NOMO-1 treated with dmso at 0.1 percent for 144 hours (cell line): ENCODE measurements around the gene RNF157.
"Not testable (repeated sequence)": the region's sequence is repeated elsewhere in the genome, so short reads cannot be mapped to it uniquely, and the experiment has no call there.

ENCODE experiments used
- DNase-seq: peaks from one replicate; lab custom pipeline; 2025; ENCODE audit not compliant: unreplicated experiment; lab: John Stamatoyannopoulos, UW

Gene RNF157

GRCh38 chr17:76195281-76196096 lies 44.8 kb downstream of the RNF157 start:
- DNase-seq = no peak

DNA sequence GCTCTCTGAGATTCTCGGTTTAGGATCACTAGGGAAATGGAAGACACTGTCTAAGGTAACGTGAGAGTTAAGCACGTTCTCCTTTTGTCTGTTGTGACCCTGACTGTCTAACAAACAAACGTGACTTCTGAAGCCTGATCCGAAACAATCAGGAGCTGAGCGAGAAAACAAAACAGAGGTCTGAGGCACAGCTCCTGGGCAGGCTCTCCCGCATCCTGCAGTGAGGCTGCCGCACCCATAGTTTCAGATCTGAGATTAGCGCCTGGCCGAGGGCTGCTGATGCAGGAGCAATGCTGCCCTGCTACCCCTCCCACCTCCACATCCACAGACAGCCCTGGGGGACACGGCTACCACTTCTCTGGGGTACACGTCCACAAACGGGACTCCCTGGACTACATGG lies 46.7 kb downstream of the RNF157 start:
- DNase-seq = no peak

DNA sequence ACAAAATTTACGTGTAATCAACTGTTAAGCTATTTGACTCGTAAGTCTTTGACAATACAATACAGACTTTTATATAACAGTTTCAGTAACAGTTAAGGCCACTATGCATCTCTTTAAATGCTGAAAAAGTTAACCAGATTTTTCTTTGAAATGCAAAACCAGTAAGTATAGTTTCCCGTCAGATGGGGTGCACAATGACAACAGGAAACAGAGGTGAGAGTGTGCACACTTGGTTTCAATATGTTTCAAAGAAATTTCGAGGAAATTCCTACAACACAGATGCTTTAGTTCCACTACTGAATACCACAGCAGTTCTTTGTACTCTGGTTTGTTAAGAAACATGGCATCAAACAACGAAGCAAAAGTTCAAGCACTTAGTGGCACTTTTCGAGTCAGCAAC lies 48.4 kb downstream of the RNF157 start:
- no peak for DNase-seq

- no peak for DNase-seq
Measured at GRCh38 chr17:76189741-76190140, 50.6 kb downstream of the RNF157 start.

DNA sequence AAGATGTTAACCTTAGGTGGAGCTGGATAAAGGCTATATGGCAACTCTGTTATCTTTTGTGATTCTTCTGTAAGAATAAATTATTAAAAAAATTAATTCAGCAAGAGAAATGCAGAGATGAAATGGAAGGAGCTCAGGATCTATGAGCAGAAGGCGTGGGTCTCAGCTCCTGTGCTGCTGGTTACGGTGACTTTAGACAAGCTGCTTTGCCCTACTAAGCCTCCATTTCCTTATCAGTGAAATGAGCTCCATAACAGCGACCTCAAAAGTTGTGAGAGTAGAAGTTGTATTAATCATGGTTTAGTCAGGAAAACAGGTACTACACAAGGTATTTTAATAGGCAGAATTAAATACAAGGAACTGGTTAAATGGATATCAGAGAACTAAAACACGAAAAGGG lies 51.0 kb downstream of the RNF157 start:
- no peak for DNase-seq

- DNase-seq = no peak
Measured at GRCh38 chr17:76188213-76189016, 51.9 kb downstream of the RNF157 start.

DNA sequence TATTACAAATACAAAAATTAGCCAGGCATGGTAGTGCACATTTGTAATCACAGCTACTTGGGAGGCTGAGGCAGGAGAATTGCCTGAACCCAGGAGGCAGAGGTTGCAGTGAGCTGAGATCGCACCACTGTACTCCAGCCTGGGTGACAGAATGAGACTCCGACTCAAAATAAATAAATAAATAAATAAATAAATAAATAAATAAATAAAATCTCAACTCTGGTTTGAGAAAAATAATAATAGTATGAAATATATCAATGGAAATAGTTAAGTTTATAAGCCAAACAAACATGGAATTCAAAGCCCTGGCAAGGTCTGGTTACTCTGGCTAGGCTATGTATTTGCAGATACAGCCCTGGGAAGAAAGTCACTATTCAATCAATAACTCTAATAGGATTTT lies 53.5 kb downstream of the RNF157 start:
- DNase-seq = not testable (repeated sequence)

GRCh38 chr17:76184290-76184689 lies 56.0 kb downstream of the RNF157 start:
- DNase-seq = no peak

DNA sequence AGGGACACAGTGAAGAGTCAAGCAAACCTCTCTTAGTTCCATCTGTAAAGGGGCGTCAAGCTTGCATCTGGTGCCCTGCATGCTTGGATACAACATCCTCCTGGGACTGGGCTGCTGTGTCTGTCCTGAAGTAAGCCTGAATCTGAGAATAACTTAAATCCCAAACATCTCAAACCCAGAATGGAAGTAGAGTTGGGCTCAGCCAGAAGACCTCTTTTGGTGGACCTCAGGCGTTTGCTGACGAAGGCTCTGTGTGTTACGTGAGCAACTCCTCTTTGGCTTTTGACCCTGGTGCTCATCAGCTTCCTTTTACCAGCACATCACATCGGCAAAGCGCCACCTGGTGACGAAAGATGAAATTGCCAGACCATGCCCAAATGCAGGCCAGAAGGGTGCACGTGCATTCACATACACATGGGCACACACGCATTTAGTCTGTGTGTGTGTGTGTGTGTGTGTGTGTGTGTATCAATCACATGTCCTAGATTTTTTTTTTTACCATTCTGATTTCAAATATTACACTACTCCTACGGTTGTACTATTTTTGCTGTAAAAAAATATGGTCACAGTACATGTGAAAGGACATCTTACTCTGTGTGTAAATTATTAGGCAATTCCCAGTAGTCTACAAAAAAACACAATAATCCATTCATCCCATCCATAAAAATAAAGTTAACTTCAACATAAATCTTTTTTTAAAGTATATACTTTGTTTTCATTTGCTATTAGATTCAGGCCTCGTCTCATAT lies 58.1 kb downstream of the RNF157 start:
- DNase-seq = peak; percentile 73

DNA sequence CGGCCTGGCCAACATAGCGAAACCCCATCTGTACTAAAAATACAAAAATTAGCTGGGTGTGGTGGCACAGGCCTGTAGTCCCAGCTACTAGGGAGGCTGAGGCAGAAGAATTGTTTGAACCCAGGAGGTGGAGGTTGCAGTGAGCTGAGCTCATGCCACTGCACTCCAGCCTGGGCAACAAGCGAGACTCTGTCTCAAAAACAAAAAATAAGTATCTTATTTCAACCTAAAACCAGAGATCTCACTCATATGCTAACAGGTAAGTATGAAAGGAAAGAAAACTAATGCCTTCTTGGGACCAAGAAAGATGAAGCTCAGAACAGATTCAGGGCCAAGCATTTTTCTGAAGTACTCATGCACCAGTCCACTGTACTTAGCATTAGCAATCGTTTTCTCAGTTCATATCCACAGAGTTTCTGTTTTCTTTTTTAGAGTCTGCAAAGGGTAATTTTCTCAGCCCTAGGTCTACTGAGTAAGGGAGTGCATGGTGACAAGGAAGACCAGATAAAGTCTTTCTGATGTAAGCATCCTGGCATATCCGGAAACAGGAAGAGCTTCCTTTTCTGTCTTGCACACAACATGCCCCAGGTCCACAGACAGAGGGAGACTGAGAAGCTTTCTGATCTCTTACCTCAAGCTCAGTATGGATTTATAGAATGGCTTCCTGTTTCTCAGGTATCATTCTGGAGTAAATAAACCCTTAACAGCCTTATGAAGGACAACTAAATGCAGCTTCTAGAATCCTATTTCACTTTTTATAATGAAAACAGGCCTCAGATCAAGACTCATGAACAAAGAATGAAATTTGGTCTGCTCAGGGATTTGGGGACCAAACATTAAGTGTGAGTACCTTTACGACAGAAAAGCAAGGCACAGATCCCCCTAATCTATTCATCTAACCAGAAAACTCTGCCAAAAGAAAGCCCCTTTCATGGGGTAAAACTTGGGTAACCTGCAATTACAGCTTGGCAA lies 60.5 kb downstream of the RNF157 start:
- no peak for DNase-seq

DNA sequence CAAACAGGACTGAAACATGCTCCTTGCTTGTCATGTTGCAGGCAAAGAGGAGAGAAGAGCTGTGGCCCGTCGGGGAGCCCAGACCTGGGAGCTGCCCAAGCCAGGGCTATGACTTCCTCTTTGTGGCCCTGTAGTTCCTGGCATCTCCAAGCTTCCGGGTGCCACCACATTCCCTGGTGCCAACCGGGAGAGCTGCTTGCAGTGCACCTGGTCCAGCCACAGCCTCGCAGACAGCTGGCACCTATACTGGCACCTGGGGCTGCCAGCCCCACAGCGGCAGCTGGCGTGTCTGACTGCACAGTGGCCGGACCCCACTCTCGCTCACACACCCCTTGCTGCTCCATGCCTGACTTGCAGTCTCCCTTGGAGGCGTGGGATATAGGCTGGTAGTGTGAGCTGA lies 62.2 kb downstream of the RNF157 start:
- no peak for DNase-seq

DNA sequence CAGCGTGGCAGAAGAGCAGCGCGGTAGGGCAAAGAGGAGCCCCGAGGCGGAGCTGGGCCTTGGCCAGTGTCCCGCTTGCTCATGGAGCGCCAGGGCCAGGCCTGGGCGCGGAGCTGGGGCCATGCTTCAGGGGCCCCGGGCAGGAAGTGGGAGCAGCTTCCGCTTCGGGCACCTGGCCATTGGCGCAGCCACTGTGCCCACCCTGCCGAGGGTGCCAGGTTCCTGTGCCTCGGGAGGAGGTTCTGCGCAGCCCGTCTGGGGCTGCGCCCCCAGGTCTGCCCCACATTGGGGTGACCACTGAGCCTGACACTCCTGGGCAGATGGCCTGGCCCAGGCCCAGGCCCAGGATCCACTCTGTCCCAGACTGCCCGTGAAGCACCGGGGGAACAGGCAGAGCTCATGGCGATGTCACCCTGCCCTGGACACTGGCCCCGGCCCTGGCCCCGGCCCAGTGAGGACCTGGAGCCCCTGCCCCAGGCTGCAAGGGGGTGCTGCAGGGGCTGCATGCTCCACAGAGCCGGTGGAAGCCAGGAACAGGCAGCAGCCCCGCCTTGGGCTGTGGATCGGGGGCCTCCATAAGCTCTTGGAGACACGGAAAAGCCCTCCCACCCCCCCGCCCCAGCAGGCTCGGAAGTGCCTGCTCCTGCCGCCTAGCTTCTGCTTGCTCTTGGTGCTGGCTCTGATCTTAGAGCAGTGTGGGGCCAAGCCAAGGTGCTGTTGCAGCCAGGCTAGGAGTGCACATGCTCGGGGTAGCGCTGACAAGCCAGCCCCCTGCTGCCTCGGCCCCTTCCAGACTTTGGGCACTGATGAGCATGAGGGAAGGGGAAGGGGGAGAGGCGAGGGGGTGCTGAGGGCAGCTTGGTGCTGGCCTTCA lies 63.4 kb downstream of the RNF157 start:
- DNase-seq = no peak

DNA sequence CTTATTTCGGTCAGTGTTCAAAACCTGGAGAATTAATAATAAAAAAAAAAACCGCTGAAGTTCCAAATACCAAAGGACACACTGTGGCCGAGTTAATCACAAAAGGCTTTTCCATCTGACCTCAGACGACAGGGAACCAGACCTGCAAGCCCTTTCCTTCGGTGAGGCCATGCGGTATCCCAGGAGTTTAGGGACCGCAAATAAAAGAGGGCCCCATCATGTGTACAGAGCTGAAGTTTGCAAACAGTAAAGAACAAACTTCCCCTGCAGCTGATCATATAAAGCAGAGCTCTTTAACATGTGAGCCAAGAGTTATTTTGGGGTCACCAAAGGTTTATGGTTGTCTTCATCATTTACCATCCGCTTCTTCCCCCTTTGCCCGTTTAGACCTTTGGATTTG lies 66.3 kb downstream of the RNF157 start:
- no peak for DNase-seq

GRCh38 chr17:76173474-76173873 lies 66.8 kb downstream of the RNF157 start:
- DNase-seq = no peak

DNA sequence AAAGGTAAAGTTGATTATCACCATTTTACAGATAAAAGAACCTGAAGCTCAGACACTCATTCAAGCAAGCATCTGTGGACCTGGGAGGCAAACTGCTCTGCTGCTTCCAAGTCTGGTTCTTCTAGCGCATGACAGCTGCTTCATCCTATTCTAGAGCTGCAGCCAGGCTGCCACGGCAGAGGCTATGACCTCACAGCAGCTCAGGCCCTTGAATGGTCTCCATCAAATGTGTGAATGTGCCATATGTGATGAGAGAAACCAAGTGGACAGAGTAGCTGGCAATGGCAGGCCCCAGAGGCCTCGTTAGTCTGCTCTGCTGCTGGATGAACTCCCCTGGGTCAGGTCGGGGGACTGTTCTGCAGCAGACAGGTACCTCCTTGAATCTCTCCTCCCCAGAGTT lies 68.6 kb downstream of the RNF157 start:
- no peak for DNase-seq

- DNase-seq = no peak
Measured at GRCh38 chr17:76170114-76170513, 70.2 kb downstream of the RNF157 start.

DNA sequence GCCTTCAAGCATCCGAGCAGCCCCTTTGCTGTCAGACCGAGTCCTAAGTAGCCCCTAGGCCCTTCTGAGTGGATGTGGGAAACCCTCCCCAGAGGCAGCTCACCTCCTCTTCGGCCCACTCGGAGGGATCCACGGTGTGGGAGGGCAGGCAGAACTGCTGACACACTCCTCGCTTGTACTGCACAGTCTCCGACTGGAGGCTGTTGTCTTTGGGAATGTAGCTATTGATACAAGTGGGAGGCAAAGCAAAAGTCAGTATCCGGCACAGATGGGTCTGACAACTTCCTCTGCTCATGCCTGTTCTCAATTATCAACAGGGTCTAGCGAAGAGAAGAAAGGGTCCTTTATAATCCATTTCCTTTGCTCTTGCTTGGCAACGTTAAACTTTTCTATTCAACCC lies 73.4 kb downstream of the RNF157 start:
- DNase-seq = no peak

DNA sequence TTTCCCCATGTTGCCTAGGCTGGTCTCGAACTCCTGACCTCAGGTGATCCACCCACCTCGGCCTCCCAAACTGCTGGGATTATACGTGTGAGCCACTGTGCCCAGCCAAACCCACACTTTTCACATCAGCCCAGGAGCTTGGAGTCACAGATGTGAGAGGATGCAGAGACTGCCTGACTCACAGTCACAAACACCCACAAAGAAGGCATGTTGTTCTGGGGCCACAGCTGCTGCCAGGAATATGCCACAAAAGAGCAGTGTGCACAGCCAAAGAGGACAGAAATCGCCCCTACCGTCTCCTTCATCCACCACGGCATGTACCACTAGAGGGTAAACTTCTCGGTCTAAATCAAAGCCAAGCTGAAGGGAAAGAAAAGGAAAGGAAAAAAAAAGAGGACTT lies 74.1 kb downstream of the RNF157 start:
- DNase-seq = no peak

GRCh38 chr17:76164331-76164730 lies 76.0 kb downstream of the RNF157 start:
- DNase-seq = no peak

DNA sequence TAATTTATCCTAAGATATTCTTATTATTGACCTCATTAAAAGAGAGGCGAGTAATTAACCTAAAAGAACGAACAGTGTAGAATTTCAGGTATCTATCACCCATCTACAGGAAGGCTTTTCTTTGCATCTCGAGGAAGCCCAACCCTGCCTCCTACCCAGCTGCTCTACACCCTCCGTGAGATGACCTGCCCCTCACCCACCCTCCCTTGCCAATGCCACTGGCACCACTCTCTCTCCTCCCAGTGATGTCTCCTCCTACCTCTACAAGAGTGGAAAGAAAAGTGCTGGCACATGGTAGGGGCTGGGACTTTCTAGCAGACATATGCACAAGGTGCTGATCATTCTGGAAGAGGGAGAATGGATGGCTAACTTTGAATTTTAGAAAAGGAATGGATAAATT lies 76.4 kb downstream of the RNF157 start:
- DNase-seq = no peak
